Measurements from ENCODE around the gene ZFYVE28. TPM values are rescaled to one million over a fixed set of nuclear protein-coding genes. Genes with fewer than 3 reads are reported as not detected.
"Not testable (repeated sequence)": the region's sequence is repeated elsewhere in the genome, so short reads cannot be mapped to it uniquely, and the experiment has no call there.

ZFYVE28 gene
- total RNA-seq (2014; rRNA removed; shearing (Covaris generic)), result 5.0 and 5.4 TPM in 2 replicates
- 1.7 and 2.0 TPM in 2 replicates for polyA plus RNA-seq (2015; cell fraction: cytosol; rRNA removed)
- polyA plus RNA-seq (2015; cell fraction: nucleus; rRNA removed), result 1.9 and 4.8 TPM in 2 replicates

DNA sequence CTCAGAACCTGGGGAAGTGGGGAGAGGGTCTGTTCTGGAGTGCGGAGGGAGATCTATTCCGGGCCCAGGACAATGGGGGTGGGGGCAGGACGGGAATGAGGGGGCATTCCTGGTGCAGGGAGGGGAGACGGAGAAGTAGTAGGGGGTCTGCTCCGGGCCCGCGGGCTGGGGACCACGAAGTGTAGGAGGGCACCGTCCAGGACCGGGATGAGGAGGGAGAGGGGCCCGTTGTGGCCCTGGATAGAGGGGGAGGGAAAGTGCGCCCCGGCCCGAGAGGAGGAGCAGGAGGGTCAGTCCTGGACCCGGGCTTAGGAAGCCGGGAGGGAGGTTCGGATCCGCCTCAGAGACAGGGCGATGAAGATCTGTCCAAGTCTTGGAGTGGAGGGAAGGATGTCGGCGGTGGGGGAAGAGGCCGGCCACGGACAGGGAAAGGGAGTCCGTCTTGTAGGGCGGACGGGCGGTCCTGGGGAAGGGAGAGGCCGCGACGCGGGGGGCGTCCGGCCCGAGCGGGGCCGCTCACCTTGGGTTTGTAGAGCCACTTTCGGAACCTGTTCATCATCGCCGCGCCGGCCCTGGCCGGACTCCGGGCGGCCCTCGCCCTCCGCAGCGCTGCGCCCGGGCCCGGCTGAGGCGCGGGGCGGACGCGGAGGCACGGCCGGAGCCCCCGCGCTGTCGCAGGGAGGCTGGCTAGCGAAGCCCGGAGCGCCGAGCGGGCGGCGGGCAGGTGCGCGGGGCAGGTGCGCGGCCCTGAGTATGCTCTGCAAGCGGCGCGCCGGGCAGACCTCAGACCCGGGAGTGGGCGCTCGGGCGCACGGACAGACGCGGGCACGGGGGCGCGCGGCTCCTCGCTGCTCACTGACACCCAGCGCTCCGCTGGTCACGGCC lies at the start of gene ZFYVE28:
Gene ZFYVE28, minus strand, starts transcription at position 881 of the 885 bp plus-strand sequence. Its CDS starts 322 bp downstream, at position 559.
- DNase-seq (ENCODE audit: low read depth), result no peak

GRCh38 chr4:2465544-2465943 lies 47.1 kb upstream of the ZFYVE28 start:
- not testable (repeated sequence) for DNase-seq (ENCODE audit: low read depth)

DNA sequence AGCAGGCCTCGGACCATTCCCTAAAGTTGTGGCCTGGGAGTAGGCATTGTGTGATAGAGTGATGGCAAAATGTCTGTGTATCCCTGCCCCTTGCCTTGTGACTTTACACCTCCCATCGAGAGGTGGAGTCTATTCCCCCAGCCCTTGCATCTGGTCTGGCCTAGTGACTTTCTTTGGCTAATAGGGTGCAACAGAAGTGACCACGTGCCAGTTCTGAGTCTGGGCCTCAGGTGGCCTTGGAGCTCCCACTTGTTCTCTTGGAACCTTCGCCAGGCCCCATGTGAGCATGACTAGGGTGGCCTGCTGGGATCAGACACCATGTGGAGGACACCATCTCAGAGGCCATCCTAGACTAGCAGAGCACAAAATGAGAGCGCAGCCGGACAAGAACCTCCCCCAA lies 46.6 kb upstream of the ZFYVE28 start:
- DNase-seq (ENCODE audit: low read depth), result no peak

- no peak for DNase-seq (ENCODE audit: low read depth)
Observed at GRCh38 chr4:2462992-2463762, 44.7 kb upstream of the ZFYVE28 start.

DNA sequence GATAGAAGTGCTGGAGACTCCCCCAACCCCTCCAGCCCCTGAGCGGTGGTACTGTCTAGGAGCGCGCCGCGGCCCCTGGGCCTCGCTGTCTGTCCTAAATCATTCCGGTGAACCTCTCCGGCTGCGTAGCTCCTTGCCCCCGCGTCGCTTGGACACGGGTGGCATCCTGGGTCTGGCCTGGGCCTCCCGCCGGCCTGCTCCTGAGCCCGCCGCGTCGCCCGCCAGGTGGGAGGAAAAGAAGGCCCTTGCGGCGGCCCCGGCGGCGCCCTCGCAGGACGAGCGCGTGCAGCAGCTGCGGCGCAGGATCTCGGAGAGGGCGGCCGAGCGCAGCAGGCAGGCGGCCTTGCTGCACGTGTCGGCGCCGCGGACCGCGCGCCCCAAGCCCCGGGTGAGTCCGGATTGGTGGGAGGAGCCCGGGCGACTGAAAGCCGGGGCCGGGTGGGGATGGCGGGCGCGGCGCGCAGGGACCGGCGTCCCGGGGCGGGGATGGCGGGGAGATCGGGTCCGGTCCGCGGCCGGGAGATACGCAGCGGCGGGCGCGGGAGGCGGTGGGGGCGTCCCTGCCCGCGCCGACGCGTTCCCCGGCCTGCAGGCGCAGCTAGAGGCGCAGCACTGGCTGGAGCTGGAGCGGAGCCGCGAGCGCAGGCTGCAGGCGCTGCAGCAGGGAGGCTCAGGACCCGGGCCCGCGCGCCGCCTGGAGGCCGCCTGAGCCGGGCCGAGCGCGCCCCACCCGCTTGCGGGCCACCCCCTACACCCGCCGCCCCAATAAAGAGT lies 44.0 kb upstream of the ZFYVE28 start:
- peak; percentile 53 for DNase-seq (ENCODE audit: low read depth)

GRCh38 chr4:2461246-2461960 lies 43.0 kb upstream of the ZFYVE28 start:
- no peak for DNase-seq (ENCODE audit: low read depth)

- no peak for DNase-seq (ENCODE audit: low read depth)
Observed at GRCh38 chr4:2459589-2460349, 41.3 kb upstream of the ZFYVE28 start.

GRCh38 chr4:2458546-2459491 lies 40.4 kb upstream of the ZFYVE28 start:
- no peak for DNase-seq (ENCODE audit: low read depth)

GRCh38 chr4:2457481-2458295 lies 39.2 kb upstream of the ZFYVE28 start:
- no peak for DNase-seq (ENCODE audit: low read depth)

DNA sequence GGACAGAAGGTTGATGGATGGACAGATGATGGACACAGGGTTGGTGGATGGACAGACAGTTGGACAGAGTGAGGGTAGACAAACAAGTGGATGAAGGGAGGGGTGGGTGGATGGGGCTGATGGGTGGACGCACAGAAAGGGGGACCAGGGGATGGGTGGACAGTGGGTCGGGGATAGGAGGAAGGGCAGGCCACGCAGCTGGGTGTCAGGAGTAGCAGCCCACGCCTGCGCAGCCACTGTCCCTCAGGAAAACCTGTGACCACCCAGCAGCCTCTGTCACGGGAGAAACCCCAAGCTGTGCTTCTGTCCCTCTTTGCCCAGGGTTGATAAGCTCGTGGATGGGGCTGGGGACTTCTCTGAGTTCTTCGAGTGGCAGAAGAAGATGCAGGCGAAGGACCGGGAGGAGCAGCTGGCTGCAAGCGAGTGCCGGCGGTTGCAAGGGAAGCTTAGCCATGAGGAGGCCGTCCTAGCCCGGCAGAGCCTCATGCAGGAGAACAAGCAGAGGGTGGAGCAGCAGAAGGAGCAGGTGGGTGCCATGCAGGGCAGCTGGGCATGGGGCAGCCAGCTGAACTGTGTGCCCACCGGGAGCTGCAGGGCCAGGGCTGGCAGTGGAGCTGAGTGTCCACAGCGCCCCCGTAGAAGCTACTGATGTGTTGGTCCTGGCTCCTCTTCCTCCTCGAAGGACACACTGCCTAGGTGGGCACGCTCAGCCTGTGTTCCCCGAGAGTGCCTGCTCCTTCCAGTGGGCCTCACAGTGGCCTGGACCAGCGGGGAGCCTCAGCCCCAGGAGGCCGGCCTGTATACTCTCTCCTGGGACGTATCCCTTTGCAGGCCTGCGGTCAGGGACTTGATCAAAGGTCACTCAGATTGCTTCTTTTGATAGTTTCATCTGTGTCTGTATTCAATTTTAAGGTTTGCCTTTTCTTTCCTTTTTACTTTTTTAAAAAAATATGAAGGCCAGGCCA lies 33.7 kb upstream of the ZFYVE28 start:
- DNase-seq (ENCODE audit: low read depth), result no peak

- DNase-seq (ENCODE audit: low read depth), result no peak
Observed at GRCh38 chr4:2451036-2451520, 32.6 kb upstream of the ZFYVE28 start.

DNA sequence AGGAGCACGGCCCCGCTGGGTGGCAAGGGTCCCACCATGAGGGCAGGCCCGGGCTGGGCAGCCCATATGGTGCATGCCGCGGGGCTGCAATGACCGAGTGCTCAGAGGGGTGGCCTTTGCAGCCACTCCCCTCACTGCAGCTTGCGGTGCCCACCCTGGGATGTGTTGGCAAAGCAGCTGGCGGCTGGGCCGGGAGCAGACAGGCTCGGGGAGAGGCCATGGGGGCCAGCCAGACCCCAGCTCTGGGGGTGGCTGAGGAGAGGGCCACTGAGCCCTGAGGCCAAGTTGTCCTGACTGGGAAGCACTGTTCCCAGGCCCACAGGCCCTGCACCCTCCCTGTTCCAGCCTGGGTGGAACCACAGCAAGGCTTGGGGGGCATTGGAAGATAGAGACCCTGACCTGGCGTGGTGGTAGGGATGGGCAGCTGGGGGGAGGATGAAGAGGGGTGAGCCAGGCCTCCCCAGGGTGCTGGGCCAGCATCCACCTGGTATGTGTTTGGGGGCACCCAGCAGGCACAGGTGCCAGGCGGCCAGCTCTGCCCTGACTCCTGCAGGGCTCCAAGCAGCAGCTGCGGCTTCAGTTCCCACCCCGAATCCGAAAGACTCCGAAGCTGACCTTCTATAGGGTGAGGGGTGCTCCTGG lies 32.1 kb upstream of the ZFYVE28 start:
- DNase-seq (ENCODE audit: low read depth), result no peak

DNA sequence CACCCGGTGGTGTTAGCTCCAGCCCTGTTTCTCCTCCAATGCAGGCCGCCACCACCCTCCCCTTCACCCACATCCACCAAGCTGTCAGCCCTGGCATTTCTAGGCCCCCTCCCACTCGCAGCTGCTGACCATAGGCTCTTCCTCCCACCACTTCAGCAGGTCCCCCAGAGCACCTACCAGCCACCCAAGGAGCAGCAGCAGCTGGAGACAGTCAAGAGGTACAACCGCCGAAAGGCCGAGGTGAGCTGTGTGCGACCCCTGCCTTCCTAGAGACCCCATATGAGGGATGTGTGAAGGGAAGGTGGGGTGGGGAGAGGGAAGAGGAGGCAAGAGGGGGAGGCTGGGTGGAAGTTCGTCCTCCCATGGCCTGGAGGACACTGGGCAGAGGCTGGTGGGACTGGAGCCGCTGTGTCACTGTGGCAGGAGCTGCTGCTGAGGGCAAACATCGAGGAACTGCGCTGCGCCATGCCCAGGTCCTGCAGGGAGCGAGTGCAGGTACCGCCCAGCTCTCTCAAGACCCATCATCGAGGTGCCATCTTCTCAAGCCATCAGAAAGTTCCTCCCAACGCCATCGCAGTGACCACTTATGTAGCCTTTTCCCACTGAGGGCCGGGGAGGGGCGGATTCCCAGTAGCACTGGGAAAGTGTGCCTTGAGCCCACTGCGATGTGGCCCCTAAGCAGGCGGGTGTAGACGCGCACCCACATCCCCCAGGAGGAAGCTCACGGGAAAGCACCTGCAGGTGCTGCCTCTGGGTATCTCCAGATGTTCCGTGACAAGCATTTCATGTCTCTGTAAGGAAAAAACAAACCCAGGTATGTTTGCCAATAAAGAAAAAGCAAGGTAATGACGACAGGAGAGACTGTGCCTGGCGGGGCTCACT lies 31.3 kb upstream of the ZFYVE28 start:
- no peak for DNase-seq (ENCODE audit: low read depth)

DNA sequence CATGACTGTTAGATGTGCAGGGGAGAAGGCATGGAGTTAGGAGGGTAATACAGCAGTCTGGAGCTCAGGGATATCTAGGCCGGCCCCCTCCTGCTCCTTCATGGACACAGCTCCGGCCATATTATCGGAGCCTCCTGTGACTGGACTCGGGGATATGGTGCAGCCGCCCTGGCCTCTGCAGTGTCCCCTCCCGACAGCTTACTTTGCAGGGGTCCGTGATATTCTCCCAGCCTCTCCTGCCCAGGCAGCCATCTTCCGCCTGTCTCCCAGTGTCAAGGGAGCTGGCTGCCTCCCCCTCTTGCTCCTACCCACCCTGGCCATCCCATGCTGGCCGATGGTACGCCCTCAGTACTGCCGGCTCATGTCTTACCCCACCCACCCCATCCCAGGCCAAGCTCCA lies 30.6 kb upstream of the ZFYVE28 start:
- DNase-seq (ENCODE audit: low read depth), result no peak

GRCh38 chr4:2448589-2448988 lies 30.1 kb upstream of the ZFYVE28 start:
- DNase-seq (ENCODE audit: low read depth), result no peak
